ENCODE measurements around the gene ZNF398.
"Not testable (repeated sequence)": the region's sequence is repeated elsewhere in the genome, so short reads cannot be mapped to it uniquely, and the experiment has no call there.

The ZNF398 gene

DNA sequence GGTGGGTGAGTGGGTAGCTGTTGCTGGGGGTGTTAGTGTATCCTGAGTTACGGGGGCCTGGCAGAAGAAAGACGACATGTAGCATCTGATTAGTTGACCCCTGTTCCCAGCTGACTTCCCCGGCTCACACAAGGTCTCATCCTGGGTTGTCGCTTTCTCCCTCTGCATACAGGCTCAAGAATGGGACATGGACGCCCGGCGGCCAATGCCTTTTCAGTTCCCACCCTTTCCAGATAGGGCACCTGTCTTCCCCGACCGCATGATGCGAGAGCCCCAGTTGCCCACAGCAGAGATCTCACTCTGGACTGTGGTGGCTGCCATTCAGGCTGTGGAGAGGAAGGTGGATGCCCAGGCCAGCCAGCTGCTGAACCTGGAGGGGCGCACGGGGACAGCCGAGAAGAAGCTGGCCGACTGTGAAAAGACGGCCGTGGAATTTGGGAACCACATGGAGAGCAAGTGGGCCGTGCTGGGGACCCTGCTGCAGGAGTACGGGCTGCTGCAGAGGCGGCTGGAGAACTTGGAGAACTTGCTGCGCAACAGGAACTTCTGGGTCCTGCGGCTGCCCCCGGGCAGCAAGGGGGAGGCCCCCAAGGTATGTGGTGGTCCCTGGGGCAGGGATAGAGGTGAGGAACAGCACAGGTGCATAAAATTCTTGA lies 51.0 kb downstream of the ZNF398 start:
- DNase-seq: no peak

DNA sequence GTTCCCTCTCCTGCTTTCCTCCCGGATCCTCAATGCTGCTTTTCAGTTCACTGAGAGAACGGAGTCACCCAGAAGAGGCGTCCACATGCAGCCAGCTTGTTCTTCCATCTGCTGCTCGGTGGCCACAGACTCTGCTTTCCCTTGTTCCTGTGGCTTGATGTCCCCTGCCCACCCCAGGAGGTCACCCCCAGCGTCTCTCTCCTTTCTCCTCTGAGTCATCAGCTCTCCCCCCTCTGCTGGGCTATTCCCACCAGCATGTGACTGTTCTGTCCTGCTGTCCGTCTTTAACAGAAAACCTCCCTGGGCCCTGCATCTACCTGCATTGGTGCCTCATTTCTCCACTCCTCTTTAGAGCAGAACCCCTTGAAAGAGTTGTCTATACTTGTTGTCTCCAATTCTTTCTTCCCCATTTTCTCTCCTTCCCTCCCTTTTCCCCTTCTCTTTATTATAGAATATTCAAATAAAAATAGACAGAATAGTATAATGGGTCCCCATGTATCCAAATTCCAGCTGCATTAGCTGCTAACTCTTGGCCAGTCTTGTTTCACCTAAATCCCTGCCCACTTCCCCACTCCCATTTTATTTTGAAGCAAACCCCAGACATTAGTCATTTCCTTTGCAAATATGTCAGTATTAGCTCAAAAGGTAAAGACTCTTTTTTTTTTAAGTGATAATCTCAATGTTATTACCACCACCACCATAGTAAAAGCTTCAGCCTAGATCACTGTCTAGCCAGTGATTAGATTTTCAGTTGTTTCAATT lies 52.2 kb downstream of the ZNF398 start:
- no peak for DNase-seq

DNA sequence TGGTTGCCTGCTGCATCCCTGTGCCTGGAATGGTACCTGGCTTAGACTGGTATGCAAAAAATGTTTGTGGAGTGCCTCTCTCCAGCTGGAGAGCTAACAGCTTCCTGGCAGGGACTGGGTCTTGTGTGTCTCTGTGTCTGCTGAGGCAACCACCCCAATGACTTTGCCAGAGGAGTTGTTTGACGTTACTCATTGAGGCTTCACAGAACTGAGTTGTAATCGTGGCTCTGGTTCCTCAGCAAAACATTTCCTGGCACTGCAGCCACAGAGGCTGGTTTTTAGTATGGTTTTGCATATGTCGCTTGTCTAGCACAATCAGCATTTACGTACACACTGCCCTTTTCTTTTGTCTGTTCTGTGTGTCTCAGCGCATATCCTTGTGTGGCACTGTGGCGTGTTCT lies 55.6 kb downstream of the ZNF398 start:
- no peak for DNase-seq

DNA sequence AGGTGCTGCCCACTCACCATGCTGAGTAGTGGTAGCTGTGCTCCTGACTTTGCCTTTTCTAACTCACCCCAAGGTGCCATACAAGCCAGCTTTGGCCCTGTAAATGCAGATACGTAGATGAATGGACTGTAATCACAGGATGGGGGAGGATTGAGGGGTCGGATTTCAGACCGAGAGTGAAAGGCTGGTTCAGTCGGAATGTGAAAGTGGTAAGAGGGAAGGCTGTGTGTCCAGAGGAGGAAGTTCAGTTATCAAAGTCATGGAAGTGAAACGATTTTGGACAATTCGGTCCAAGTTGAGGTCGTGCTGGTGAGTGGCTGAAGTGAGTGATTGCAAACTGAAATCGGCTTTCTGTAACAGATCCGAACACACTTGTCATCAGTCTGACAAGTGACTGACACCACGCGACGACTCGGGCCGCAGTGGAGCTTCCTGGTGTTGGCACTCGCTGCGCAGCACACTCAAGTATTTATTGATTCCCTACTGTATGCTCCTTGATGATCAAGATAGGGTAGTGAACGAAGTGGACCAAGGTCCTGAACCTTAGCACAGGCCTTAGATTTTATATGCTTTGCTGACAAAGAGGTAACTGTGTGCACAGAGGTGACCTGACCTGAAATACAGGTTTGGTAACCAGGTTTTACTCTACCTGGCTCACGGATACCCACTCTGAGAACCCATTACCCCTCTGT lies 58.6 kb downstream of the ZNF398 start:
- DNase-seq: no peak

DNA sequence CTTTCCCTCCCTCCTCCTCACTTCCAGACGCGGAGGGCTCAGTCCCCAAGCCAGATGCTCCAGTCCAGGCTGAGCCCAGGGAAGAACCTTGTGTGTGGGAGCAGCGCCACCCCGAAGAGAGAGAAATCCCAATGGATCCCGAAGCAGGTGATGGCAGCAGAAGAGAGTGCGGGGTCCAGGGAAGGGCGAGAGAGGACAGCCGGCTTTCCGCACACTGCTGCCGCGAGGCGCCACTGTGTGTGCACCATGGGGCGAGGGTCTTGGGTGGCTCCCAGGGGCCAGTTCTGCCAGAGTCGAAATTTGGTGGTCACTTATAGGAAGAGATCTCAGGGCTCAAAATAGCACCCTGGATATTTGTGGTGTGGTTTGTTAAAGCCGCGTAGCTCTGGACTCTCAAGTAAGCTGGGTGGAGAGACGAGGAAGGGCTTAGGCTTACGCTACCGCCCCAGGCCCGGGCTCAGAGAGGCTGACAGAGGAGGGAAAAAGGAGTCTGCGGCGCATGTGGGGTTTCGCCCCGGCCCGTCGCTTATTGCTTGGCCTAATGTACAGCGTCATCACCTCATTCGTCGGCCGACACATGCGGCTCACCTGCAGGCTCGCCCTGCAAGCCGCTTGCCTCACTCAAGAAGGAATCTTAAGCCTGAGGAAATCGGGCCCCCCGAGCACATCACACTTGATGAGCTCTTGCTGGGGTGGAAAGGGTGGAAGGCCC lies 60.2 kb downstream of the ZNF398 start:
- DNase-seq: no peak

DNA sequence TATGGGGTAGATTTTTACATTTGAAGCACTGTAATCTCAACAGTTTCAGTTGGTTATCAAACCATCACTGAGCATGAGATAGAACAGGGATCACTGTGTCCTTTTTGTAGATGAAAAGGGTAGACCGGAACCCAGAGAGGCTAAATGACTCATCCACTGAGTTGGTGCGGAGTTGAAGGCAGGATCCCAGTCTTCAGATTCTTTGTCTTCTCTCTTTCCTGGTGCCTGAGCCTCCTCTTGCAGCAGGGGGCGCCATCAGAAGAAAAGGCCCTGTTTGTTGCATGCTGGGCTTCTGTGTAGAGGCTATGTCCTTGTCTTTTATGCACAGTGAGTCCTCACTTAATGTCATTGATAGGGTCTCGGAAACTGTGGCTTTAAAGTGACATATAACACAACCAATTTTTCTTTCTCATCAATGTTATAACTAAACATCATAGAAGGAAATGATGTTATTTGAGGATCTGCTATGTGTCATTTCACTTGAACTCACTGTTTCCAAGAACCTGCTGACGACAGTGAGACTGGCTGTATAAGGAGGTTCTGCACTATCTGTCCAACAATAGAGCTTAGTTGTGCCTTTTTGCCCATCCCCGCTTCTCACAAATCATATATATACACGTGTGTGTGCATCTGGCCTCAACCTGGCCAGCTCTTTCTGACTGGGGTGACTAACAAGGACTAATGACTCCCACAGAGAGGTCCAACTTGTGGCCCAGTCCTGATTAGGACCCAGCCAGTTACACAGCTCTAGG lies 62.4 kb downstream of the ZNF398 start:
- DNase-seq: peak; percentile 37

DNA sequence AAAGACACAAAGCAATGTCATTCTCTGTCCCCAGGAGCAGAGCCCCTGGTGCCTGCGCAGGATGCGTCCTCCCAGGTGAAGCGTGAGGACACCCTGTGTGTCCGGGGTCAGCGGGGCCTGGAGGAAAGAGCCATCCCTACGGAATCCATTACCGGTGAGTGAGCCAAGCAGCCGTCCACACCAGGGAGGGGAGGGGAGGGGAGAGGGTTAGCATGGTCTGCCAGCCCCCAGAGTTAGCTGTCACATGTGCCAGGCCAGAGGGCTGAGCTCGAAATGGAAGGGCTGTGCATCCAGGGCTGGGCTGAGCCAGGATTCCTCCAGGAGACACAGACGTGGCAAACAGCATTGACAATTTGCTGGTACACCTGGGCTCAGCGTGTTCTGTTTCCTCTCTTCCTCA lies 63.3 kb downstream of the ZNF398 start:
- DNase-seq: no peak

DNA sequence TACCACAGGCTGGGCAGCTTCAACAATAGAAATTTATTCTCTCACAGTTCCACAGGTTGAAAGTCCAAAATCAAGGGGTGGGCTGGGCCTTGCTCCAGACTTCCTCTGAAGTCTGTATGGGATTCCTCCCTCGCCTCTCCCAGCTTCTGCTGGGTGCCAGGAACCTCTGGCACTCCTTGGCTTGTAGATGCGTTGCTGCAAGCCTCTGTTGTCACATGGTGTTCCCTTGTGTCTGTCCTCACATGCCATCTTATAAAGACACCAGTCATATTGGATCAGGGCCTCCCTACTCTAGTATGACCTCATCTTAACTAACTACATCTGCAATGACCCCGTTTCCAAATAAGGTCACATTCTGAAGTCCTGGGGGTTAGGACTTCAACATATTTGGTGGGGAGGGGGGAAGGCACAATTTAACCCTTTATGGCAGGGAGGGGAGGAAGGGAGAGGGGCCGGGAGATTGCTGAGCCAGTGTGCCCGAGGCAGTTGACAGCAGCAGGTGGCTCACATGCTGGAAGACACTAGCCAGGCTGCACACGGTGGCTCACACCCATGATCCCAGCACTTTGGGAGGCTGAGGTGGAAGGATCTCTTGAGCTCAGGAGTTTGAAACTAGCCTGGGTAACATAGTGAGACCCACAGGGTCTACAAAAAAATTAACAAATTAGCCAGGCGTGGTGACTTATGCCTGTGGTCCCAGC lies 66.9 kb downstream of the ZNF398 start:
- DNase-seq: no peak

DNA sequence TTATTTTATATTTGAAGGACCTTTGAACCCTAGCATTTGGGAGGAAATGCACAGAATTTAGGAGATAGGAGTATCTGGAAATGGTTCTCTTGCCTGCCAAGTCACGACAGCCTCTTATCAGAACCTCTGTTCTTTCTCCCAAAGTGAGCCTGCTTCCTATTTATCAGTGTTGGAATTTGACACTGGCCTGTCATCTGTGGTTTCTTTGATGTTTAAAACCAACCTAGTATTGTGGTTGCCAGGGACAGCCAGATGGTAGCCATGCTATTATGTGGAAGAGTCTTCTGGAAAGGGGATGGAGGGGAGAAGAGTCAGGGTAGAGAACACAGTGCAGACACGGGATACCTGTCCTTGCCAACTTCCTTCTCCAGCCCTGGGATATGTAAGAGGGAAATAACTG lies 69.1 kb downstream of the ZNF398 start:
- DNase-seq: no peak

DNA sequence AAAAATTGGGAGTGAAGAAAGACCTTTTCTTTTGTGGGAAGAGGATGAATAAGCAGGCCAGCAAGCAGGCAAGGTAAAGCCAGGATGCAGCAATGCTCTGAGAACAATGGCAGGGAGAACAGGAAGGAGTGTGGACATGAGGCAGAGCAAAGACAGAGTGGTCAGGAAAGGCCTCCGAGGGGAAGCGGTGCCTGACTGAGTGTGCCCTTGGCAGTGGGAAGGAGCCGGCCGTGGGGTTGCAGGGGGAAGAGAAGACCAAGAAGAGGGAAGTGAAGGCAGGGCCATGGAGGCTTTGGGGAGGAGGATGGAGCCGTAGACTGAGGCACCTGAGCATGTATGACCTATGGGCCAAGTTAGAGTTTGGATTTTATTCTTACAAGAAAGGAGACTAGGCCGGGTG lies 70.3 kb downstream of the ZNF398 start:
- DNase-seq: no peak

DNA sequence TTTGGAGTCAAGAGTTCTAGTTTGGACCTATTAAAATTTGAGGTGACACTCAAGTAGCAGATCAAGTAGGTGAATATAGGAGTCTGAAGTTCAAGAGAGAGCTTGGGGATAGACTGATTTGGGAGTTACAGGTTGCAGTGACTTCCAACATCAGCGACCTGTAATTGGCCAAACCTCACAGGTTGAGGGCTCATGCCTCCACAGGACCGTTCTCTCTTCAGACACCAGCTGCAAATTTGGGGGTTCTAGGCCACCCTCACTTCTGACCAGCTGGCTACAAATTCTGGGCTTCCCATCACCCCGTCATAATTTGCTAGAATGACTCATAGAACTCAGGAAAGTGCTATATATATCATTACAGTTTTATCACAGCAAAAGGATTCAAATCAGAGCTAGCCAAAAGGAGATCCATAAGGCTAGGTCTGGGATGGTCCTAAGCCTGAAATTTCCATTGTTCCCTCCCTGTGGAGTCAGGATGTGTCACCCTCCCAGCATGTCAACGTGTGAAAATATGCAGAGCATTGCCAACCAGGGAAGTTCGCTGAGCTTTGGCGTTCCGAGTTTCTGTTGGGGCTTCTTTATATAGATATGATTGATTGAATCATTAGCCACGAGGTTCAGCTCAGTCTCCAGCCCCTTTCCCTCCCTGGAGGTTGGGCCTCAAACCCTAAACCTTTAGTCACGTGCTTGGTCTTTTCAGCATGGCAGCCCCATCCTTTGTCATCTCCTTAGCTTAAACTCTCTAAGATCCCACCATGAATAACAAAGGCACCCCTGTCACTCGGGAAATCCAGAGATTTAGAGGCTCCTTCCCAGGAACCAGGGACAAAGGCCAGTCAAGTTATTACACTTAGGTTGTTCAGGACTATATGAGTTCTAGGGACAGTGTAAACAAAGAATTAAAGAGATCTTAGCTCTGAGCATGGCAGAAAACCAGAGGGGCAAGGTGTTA lies 71.5 kb downstream of the ZNF398 start:
- no peak for DNase-seq

DNA sequence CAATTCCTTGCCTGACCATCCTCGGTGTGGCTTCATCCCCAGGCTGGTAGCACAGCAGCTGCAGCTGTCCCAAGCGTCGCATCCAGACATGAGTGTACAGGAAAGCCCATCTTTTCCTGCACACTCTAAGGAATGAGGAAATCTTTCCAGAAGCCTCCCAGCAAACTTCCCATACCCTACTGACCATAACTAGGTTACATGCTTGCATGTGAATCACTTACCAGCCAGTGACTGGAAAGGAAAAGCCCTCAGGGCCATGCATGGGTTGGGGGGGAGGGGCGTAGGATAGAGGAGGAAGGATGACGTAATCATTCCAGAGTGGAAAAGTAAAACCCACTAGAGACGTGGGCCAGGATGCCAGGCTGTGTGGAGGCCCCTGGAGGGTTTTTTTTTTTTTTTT lies 73.3 kb downstream of the ZNF398 start:
- DNase-seq: no peak

DNA sequence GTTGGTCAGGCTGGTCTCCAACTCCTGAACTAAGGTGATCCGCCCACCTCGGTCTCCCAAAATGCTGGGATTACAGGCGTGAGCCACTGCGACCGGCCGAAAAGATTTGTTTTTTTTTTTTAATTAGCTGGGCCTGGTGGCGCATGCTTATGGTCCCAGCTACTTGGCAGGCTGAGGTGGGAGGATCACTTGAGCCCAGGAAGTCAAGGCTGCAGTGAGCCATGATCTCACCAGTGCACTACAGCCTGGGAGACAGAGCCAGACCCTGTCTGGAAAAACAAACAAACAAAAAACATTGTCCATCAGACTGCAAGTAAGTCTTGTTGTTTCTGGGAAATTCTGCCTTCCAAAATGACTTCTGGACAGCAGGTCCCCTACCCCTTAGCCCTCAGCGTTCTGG lies 75.9 kb downstream of the ZNF398 start:
- DNase-seq: no peak

DNA sequence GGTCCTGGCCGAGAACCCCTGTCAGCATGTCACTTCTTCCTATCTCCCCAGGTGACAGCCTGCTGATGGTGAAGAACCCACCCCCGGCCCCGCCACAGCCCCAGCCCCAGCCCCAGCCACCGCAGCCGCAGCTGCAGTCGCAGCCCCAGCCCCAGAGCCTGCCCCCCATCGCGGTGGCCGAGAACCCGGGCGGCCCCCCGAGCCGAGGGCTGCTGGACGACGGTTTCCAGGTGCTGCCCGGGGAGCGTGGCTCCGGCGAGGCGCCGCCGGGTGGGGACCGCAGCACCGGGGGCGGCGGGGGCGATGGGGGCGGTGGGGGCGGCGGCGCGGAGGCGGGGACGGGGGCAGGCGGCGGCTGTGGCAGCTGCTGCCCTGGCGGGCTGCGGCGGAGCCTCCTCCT lies 76.5 kb downstream of the ZNF398 start:
- DNase-seq: no peak

DNA sequence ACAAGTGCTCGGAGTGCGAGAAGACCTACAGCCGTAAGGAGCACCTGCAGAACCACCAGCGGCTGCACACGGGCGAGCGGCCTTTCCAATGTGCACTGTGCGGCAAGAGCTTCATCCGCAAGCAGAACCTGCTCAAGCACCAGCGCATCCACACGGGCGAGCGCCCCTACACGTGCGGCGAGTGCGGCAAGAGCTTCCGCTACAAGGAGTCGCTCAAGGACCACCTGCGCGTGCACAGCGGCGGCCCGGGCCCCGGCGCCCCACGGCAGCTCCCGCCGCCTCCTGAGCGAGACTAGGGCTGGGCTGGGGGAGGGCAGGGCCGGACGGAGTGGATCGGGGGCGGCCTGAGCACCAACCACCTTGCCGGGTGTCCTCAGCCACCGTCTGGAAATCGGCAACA lies 77.1 kb downstream of the ZNF398 start:
- no peak for DNase-seq

DNA sequence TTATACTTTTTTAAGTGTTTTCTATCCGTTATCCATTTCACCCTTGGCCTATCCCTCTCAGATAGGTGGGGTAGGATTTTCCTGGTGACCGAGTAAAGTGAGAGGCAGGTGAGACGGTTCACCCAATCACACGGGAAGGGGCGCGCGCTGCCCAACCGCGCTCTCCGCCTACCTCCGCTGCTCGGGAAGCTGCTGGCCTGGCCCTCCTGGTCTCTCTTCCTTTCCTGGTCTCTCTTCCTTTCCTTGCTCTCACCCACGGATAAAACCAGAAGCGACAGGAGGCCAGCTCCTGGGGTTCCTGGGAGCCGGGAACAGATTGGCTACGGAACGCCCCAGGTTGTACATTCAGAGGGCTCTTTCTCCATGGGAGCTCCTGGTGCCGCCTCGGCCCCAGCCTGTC lies 77.9 kb downstream of the ZNF398 start:
- DNase-seq: no peak

DNA sequence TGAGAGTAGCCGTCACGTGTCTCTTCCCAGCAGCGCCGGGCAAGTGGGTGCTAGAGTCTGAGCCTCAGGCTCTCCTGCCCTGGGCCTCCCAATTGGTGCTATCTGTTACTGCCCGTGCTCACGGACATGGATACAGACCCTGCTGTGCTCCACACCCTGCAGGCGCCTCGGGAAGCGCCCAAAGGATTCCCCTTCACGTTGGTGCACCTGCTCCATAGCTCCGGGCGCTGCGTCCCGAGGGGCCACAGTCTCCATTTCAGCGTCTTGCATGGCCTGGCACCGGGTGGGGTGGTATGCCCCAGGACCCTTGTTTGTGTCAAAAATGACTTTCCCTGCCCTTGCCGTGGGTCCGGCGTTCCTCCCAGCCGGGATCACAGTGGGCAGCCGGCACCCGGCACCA lies 78.4 kb downstream of the ZNF398 start:
- no peak for DNase-seq

DNA sequence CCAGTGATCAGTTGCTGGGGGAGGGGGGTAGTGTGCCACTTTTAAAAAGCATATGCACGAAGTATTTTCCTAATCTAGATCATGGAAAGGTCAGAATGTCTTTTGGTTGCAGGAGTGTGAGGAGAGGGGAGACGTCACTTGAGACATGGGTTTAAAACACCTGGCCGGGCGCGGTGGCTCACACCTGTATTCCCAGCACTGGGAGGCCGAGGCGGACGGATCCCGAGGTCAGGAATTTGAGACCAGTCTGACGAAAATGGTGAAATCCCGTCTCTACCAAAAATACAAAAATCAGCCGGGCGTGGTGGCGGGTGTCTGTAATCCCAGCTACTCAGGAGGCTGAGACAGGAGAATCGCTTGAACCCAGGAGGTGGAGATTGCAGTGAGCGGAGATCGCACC lies 79.1 kb downstream of the ZNF398 start:
- not testable (repeated sequence) for DNase-seq

DNA sequence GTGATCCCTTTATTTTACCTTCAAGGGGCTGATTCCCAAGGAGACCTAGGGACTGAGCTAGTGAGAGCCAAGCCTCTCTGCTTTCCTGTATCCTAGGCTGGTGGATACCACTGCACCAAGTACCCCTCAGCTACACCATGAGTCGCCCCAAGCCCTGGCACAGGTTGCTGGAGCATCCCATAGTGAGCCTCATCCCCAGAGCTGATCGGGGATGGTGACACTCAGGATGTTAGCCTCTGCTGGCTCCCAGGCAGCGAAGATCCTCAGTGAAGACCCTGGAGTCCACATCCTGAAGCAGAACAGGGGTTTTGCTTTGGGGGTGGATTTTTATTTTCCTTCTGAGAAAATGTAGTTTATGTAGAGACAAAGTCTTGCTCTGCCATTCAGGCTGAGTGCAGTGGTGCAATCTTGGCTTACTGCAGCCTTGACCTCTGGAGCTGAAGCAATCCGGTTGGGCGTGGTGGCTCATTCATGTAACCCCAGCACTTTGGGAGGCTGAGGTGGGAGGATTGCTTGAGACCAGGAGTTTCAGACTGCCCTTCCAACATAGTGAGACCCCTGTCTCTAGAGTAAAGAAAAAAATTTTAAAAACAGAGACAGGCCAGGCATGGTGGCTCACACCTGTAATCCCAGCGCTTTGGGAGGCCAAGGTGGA lies 79.7 kb downstream of the ZNF398 start:
- no peak for DNase-seq

DNA sequence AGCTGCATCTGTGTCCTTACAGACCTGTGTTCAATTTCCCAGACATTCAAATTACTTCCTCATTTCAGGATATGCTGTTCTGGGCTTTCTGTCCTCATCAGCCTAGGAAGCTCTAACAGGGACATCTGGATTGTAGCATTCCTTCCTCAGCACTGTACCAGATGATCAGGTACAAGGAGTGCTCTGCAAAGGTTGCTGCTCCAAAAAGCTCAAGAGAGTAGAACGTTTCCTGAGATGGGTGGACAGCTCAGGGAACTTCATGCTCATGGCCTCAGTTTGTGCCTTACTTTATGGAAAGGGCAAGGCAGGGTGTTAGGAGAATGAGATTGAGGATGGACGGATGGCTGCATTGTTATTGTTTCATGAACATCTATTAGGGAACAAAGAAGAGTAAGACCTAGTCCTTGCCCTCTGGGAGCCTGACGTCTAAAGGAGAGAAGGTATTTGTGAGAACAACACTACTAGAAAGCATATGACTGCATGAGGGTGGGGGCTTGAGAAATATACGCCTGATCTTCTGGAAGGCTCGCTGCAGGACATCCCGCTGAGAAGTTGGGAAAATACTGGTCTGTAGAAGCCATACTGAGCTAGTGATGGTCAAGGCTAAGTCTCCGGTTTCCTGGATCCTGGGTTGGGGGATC lies 81.7 kb downstream of the ZNF398 start:
- no peak for DNase-seq
